ENCODE results near the gene UQCRC2.
"Not testable (repeated sequence)": the region's sequence is repeated elsewhere in the genome, so short reads cannot be mapped to it uniquely, and the experiment has no call there.

Gene UQCRC2

DNA sequence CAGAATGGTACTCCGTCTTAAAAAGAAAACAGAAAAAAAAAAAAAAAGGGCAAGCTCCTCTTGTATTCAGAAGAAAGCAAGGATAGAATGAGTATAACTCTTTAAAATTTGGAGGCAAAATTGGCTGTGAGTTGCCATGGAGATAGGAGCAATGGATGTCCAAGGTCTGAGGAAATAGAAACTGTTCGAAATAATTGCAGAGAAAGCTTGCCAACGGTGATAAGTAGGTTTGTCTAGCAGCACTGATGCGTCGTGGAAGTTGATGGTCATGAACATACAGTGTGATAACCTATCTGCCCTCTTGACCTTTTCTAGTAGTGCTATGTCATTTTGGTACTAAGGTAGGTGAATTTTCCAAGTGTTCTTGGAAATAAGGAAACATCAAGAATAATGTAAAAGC lies 57.7 kb downstream of the UQCRC2 start:
- DNase-seq (ENCODE audit: low read depth) = no peak

- no peak for DNase-seq (ENCODE audit: low read depth)
Observed at GRCh38 chr16:22012241-22012640, 59.1 kb downstream of the UQCRC2 start.

- DNase-seq (ENCODE audit: low read depth) = no peak
Observed at GRCh38 chr16:22013486-22013885, 60.3 kb downstream of the UQCRC2 start.

- DNase-seq (ENCODE audit: low read depth) = no peak
Observed at GRCh38 chr16:22014271-22014873, 61.2 kb downstream of the UQCRC2 start.

DNA sequence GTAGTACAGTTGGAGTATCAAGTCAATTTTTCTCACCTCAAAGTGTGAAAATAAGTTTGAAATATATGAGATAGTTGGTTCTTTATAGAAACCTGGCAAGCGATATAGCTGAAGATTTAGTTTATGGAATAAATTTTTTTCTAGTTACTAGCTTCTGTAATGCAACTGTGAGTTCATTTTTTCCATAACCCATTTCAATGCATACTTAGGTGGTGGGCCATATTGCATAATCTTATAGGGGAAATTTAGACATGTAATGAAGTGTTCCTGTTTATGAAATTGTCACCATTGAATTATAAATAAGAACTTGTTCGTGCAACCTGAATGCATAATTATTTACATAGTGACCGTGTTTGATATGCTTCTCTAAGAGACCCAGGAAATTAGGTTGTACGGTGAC lies 63.8 kb downstream of the UQCRC2 start:
- DNase-seq (ENCODE audit: low read depth) = no peak

DNA sequence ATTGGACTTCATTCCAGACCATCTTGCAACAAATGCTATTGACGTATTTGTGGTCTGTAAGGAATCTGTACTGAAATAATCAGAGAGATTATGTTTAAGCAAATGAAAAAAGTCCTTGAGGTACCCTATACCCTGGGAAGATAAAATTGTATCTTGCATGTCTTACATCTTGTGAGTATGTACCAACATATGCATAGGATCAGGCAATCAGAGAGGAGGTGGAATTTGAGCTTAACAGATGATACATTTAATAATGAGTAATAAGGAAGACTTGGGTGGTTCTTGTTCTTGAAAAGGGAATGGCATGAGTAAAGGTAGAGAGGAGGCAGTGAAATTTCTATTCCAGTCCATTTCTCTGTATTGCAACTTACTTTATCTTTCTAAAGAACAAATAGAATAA lies 65.4 kb downstream of the UQCRC2 start:
- no peak for DNase-seq (ENCODE audit: low read depth)

DNA sequence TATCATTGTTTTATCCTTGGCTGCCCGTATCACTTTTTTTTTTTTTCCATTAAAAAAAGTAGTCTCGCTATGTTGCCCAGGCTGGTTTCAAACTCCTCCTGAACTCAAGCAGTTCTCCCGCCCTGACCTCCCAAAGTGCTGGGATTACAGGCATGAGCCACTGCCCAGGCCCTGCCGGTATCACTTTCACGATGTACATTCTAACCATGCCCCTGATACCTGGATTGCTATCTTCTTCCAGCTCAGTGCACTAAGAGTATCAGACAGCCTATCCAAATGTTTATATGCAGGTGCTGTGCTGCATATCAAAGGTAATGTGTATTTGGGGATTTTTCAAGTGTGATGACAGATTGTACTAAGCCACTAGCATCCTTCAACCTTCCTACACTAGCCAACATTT lies 69.0 kb downstream of the UQCRC2 start:
- DNase-seq (ENCODE audit: low read depth) = no peak

DNA sequence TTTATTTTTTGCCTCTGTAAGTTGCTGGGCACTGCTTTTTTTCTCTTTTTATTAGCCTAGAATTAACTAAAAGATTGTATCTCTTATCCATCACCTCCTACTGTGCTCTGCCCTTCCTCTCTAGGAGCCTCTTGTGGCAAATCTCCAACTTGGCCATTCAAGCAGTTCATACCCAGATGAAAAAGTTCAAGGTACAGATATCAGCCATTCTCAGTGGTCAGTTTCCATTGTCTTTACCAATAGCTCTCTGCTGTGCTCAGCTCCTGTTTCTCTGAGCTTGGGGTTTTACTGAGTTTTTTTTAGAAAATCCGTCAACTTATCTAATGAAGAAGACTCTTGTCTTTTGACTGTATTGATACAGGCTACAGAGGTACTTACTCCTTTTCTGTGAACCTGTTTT lies 70.3 kb downstream of the UQCRC2 start:
- DNase-seq (ENCODE audit: low read depth) = no peak

- DNase-seq (ENCODE audit: low read depth) = not testable (repeated sequence)
Observed at GRCh38 chr16:22024785-22025184, 71.6 kb downstream of the UQCRC2 start.

GRCh38 chr16:22027633-22028032 lies 74.5 kb downstream of the UQCRC2 start:
- DNase-seq (ENCODE audit: low read depth) = no peak

GRCh38 chr16:22029632-22030031 lies 76.5 kb downstream of the UQCRC2 start:
- no peak for DNase-seq (ENCODE audit: low read depth)

DNA sequence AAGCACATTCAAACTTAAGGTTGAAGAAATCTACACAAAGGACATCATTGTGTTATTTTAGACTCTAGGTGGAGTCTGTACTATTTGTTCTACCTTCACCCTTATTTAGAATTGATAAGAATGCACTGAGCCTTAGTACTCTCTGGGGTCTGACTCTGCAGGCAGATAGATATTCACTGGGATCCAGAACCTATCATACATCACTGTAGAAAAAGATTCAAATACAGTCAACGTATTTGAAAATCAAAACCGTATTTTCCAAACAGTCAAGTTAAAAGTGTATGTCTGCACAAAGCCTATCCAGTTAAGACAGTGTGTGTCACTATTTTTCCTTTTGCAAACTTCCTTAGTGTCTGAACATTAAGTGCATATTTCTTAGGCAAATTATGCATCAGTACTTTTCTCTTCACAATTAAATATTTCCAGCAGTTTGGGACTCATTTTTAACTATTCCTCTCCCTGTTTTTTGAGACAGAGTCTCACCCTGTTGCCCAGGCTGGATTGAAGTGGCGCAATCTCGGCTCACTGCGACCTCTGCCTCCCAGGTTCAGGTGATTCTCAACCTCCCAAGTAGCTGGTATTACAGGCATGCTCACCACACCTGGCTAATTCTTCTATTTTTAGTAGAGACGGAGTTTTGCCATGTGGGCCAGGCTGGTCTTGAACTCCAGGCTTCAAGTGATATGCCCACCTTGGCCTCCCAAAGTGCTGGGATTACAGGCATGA lies 77.1 kb downstream of the UQCRC2 start:
- no peak for DNase-seq (ENCODE audit: low read depth)

DNA sequence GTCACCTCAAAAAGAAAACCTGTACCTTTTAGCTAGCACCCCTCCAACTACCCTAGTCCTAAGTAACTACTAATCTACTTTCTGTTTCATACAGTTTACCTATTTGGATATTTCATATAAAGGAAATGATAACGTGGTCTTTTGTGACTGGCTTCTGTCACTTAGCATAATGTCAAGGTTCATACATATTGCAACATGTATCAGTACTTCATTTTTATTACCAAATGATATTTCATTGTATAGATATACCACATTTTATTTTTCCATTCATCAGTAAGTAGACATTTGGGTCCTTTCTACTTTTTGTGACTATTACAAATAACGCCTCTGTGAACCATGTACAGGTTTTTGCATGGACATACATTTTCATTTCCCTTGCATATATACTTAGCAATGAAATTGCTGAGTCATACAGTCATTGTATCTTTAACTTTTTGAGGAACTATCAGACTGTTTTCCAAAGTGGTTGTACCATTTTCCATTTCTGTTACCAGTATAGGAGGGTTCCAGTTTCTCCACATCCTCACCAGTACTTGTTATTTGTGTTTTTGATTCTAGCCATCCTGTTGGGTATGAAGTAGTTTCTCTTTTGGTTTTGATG lies 78.4 kb downstream of the UQCRC2 start:
- DNase-seq (ENCODE audit: low read depth) = no peak

All from activated T-cell treated with anti-CD3 and anti-CD28 coated beads for 48 hours (primary cell).